Stimulated activated CD8-positive, alpha-beta memory T cell treated with anti-CD3 and anti-CD28 coated beads, Interleukin-7, amount 100 ng/mL, for 24 hours (primary cell): Measurements from ENCODE around the gene PPFIA3.
"Not testable (repeated sequence)": the region's sequence is repeated elsewhere in the genome, so short reads cannot be mapped to it uniquely, and the experiment has no call there.

Experiments used
- DNase-seq: peaks from one replicate; pipeline ENCODE4 v3.0.0-alpha.2; 2020; ENCODE audit warnings: low read depth

PPFIA3 gene

GRCh38 chr19:49103331-49104085 lies 15.8 kb upstream of the PPFIA3 start:
- no peak for DNase-seq

GRCh38 chr19:49104229-49104864 lies 15.0 kb upstream of the PPFIA3 start:
- DNase-seq = no peak

GRCh38 chr19:49106648-49107135 lies 12.7 kb upstream of the PPFIA3 start:
- no peak for DNase-seq

- no peak for DNase-seq
Measured at GRCh38 chr19:49107625-49108459, 11.5 kb upstream of the PPFIA3 start.

- DNase-seq = no peak
Measured at GRCh38 chr19:49109051-49109450, 10.3 kb upstream of the PPFIA3 start.

GRCh38 chr19:49109569-49110233 lies 9.6 kb upstream of the PPFIA3 start:
- no peak for DNase-seq

GRCh38 chr19:49110567-49110966 lies 8.8 kb upstream of the PPFIA3 start:
- no peak for DNase-seq

- no peak for DNase-seq
Measured at GRCh38 chr19:49111218-49111998, 7.9 kb upstream of the PPFIA3 start.

GRCh38 chr19:49113762-49114629 lies 5.3 kb upstream of the PPFIA3 start, which contains the start of gene LIN7B:
LIN7B (plus strand) TSS chr19:49114370; CDS start chr19:49114405, 35 bp downstream.
- no peak for DNase-seq

- DNase-seq = no peak
Measured at GRCh38 chr19:49114630-49115363, 4.5 kb upstream of the PPFIA3 start.

GRCh38 chr19:49116544-49116943 lies 2.8 kb upstream of the PPFIA3 start:
- no peak for DNase-seq

- DNase-seq = no peak
Measured at GRCh38 chr19:49117677-49118564, 1.4 kb upstream of the PPFIA3 start.

GRCh38 chr19:49118565-49119410 lies 556 bp upstream of the PPFIA3 start, which contains the start of gene C19orf73:
C19orf73 (minus strand) TSS chr19:49119143; CDS start chr19:49119022, 121 bp downstream.
- DNase-seq = peak; percentile 82

- no peak for DNase-seq
Measured at GRCh38 chr19:49120325-49120683, 960 bp downstream of the PPFIA3 start.

- no peak for DNase-seq
Measured at GRCh38 chr19:49120868-49121267, 1.5 kb downstream of the PPFIA3 start.

GRCh38 chr19:49121841-49122240 lies 2.5 kb downstream of the PPFIA3 start:
- not testable (repeated sequence) for DNase-seq

GRCh38 chr19:49123285-49123684 lies 3.9 kb downstream of the PPFIA3 start:
- DNase-seq = not testable (repeated sequence)
